Measurements from ENCODE around the gene REC8. TPM values are rescaled to one million over a fixed set of nuclear protein-coding genes. Genes with fewer than 3 reads are reported as not detected.

REC8 gene
- total RNA-seq, 1 donor from 2014 or later, result 10.1 TPM

Other genes starting within 250 kb of the REC8 start
- gene DHRS4, start 218.3 kb upstream of the REC8 start, total RNA-seq (ENCODE audit: insufficient read depth, low replicate concordance), result 15.9 TPM
- gene DHRS4L2, start 183.2 kb upstream of the REC8 start, total RNA-seq (ENCODE audit: insufficient read depth, low replicate concordance), result 13.2 TPM
- 1.2 TPM for gene CARMIL3, start 120.1 kb upstream of the REC8 start, total RNA-seq (ENCODE audit: insufficient read depth, low replicate concordance)
- 2.4 TPM for gene CPNE6, start 100.5 kb upstream of the REC8 start, total RNA-seq (ENCODE audit: insufficient read depth, low replicate concordance)
- 13.2 TPM for gene PCK2, start 77.8 kb upstream of the REC8 start, total RNA-seq (ENCODE audit: insufficient read depth, low replicate concordance)
- 37.3 TPM for gene DCAF11, start 57.3 kb upstream of the REC8 start, total RNA-seq (ENCODE audit: insufficient read depth, low replicate concordance)
- gene NRL, start 57.1 kb upstream of the REC8 start, total RNA-seq (ENCODE audit: insufficient read depth, low replicate concordance), result 0.24 TPM
- 3.6 TPM for gene FITM1, start 41.4 kb upstream of the REC8 start, total RNA-seq (ENCODE audit: insufficient read depth, low replicate concordance)
- gene PSME1, start 35.9 kb upstream of the REC8 start, total RNA-seq (ENCODE audit: insufficient read depth, low replicate concordance), result 35.4 TPM
- gene EMC9, start 30.5 kb upstream of the REC8 start, total RNA-seq (ENCODE audit: insufficient read depth, low replicate concordance), result 25.3 TPM
- gene PSME2, start 25.5 kb upstream of the REC8 start, total RNA-seq (ENCODE audit: insufficient read depth, low replicate concordance), result 17.1 TPM
- gene RNF31, start 24.6 kb upstream of the REC8 start, total RNA-seq (ENCODE audit: insufficient read depth, low replicate concordance), result 22.6 TPM
- gene IRF9, start 10.8 kb upstream of the REC8 start, total RNA-seq (ENCODE audit: insufficient read depth, low replicate concordance), result 133 TPM
- gene IPO4, start 16.7 kb downstream of the REC8 start, total RNA-seq (ENCODE audit: insufficient read depth, low replicate concordance), result 7.7 TPM
- gene TM9SF1, start 23.4 kb downstream of the REC8 start, total RNA-seq (ENCODE audit: insufficient read depth, low replicate concordance), result 49.6 TPM
- not detected for gene TSSK4, start 33.6 kb downstream of the REC8 start, total RNA-seq (ENCODE audit: insufficient read depth, low replicate concordance)
- 5.3 TPM for gene CHMP4A, start 41.4 kb downstream of the REC8 start, total RNA-seq (ENCODE audit: insufficient read depth, low replicate concordance)
- gene MDP1, start 44.0 kb downstream of the REC8 start, total RNA-seq (ENCODE audit: insufficient read depth, low replicate concordance), result 3.9 TPM
- gene NEDD8, start 60.3 kb downstream of the REC8 start, total RNA-seq (ENCODE audit: insufficient read depth, low replicate concordance), result 68.6 TPM
- 49.4 TPM for gene GMPR2, start 60.8 kb downstream of the REC8 start, total RNA-seq (ENCODE audit: insufficient read depth, low replicate concordance)
- 33.2 TPM for gene TINF2, start 70.5 kb downstream of the REC8 start, total RNA-seq (ENCODE audit: insufficient read depth, low replicate concordance)
- gene TGM1, start 91.1 kb downstream of the REC8 start, total RNA-seq (ENCODE audit: insufficient read depth, low replicate concordance), result 9.4 TPM
- 14.0 TPM for gene RABGGTA, start 99.5 kb downstream of the REC8 start, total RNA-seq (ENCODE audit: insufficient read depth, low replicate concordance)
- 45.3 TPM for gene DHRS1, start 127.7 kb downstream of the REC8 start, total RNA-seq (ENCODE audit: insufficient read depth, low replicate concordance)
- gene NOP9, start 127.8 kb downstream of the REC8 start, total RNA-seq (ENCODE audit: insufficient read depth, low replicate concordance), result 12.5 TPM
- gene CIDEB, start 135.9 kb downstream of the REC8 start, total RNA-seq (ENCODE audit: insufficient read depth, low replicate concordance), result 4.8 TPM
- 8.9 TPM for gene LTB4R2, start 138.1 kb downstream of the REC8 start, total RNA-seq (ENCODE audit: insufficient read depth, low replicate concordance)
- 1.4 TPM for gene LTB4R, start 139.4 kb downstream of the REC8 start, total RNA-seq (ENCODE audit: insufficient read depth, low replicate concordance)
- 8.2 TPM for gene ADCY4, start 163.0 kb downstream of the REC8 start, total RNA-seq (ENCODE audit: insufficient read depth, low replicate concordance)
- 5.3 TPM for gene RIPK3, start 167.9 kb downstream of the REC8 start, total RNA-seq (ENCODE audit: insufficient read depth, low replicate concordance)
- 40.0 TPM for gene NFATC4, start 196.1 kb downstream of the REC8 start, total RNA-seq (ENCODE audit: insufficient read depth, low replicate concordance)
- gene NYNRIN, start 226.9 kb downstream of the REC8 start, total RNA-seq (ENCODE audit: insufficient read depth, low replicate concordance), result 30.8 TPM